ENCODE measurements around the gene BCL2L14. TPM values are rescaled to one million over a fixed set of nuclear protein-coding genes. Genes with fewer than 3 reads are reported as not detected.

The BCL2L14 gene
- total RNA-seq, 1 experiment from 2014 or later = 0.30 TPM

GRCh38 chr12:12064596-12064995 lies 6.1 kb upstream of the BCL2L14 start (continued):
- TF ChIP-seq, protein P1, sequence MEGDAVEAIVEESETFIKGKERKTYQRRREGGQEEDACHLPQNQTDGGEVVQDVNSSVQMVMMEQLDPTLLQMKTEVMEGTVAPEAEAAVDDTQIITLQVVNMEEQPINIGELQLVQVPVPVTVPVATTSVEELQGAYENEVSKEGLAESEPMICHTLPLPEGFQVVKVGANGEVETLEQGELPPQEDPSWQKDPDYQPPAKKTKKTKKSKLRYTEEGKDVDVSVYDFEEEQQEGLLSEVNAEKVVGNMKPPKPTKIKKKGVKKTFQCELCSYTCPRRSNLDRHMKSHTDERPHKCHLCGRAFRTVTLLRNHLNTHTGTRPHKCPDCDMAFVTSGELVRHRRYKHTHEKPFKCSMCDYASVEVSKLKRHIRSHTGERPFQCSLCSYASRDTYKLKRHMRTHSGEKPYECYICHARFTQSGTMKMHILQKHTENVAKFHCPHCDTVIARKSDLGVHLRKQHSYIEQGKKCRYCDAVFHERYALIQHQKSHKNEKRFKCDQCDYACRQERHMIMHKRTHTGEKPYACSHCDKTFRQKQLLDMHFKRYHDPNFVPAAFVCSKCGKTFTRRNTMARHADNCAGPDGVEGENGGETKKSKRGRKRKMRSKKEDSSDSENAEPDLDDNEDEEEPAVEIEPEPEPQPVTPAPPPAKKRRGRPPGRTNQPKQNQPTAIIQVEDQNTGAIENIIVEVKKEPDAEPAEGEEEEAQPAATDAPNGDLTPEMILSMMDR (IDR thresholded peaks at IDR 0.05 in 2 of 3, conservative IDR thresholded peaks at IDR 0.05 in 1 of 3; ENCODE audit: borderline replicate concordance in 1 of 3, insufficient read depth in 1 of 3, low read depth in 2 of 3, low read length in 2 of 3) = no peak
- TF ChIP-seq, protein P2, sequence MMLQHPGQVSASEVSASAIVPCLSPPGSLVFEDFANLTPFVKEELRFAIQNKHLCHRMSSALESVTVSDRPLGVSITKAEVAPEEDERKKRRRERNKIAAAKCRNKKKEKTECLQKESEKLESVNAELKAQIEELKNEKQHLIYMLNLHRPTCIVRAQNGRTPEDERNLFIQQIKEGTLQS (IDR thresholded peaks at IDR 0.05) = no peak

GRCh38 chr12:12068751-12069150 lies 2.0 kb upstream of the BCL2L14 start:
- Histone ChIP-seq H3K9ac (ENCODE audit: low read length) (no peak overlapping the region), H3K4me3 (replicated peaks in 1 of 2; ENCODE audit: low read depth in 1 of 2, low read length in 2 of 2) (no peak overlapping the region), H4K20me1 (ENCODE audit: insufficient read depth) (no peaks in the 10 kb centered on the region), H3K36me3 (ENCODE audit: control insufficient read depth in 1 of 2, insufficient read depth in 2 of 2, low read length in 2 of 2) (no peaks in the 10 kb centered on the region), H3K27me3 (ENCODE audit: insufficient read depth, low read length) (no peaks in the 10 kb centered on the region), H3K27ac (ENCODE audit: low read depth, low read length) (no peak overlapping the region), H3K9me2 (ENCODE audit: insufficient read depth) (no peaks in the 10 kb centered on the region), H2AFZ (ENCODE audit: low read depth, low read length, poor library complexity, severe bottlenecking) (no peak overlapping the region), H3K79me2 (ENCODE audit: insufficient read depth, low read length) (no peaks in the 10 kb centered on the region), H3K4me1 (ENCODE audit: control insufficient read depth in 1 of 2, insufficient read depth in 2 of 2, low read length in 2 of 2) (peaks cover 5 to 10% of the 10 kb centered on the region in 2 experiments; a peak in 3 of 4 replicates), H3K9me3 (ENCODE audit: control insufficient read depth in 1 of 2, insufficient read depth in 1 of 2, low read depth in 1 of 2, low read length in 2 of 2) (no peaks in the 10 kb centered on the region), H3K4me2 (ENCODE audit: low read length) (no peak overlapping the region)
- BruUV-seq (replicated peaks) = no TSS peak
- ChIA-PET CTCF (interaction anchor here (1.2 kb wide), 1 partner anchor 13 kb away, joined by 3 read pairs; no protein-coding TSS in a partner anchor), POLR2A (no interaction called here), RAD21 (ENCODE audit: low non-redundant PET in 1 of 2, low total read pairs in 2 of 2, uncharacterized antibody in 2 of 2, unreplicated experiment in 2 of 2) (no interaction called here)
- DNase-seq (ENCODE audit: low read depth, low spot score) (no peak), ATAC-seq (no peak)
- intact Hi-C loops (cut with micrococcal nuclease) = no loop called here
- TF ChIP-seq, protein P1 (IDR thresholded peaks at IDR 0.05 in 2 of 3, conservative IDR thresholded peaks at IDR 0.05 in 1 of 3; ENCODE audit: borderline replicate concordance in 1 of 3, insufficient read depth in 1 of 3, low read depth in 2 of 3, low read length in 2 of 3) = no peak
- TF ChIP-seq EZH2phosphoT487 (IDR thresholded peaks at IDR 0.05; ENCODE audit: borderline replicate concordance) = no peak
- no peak for TF ChIP-seq SP1 (IDR thresholded peaks at IDR 0.05; ENCODE audit: low read depth)
- no peak for TF ChIP-seq FOSL1 (IDR thresholded peaks at IDR 0.05; ENCODE audit: low read depth)
- TF ChIP-seq, protein P3, sequence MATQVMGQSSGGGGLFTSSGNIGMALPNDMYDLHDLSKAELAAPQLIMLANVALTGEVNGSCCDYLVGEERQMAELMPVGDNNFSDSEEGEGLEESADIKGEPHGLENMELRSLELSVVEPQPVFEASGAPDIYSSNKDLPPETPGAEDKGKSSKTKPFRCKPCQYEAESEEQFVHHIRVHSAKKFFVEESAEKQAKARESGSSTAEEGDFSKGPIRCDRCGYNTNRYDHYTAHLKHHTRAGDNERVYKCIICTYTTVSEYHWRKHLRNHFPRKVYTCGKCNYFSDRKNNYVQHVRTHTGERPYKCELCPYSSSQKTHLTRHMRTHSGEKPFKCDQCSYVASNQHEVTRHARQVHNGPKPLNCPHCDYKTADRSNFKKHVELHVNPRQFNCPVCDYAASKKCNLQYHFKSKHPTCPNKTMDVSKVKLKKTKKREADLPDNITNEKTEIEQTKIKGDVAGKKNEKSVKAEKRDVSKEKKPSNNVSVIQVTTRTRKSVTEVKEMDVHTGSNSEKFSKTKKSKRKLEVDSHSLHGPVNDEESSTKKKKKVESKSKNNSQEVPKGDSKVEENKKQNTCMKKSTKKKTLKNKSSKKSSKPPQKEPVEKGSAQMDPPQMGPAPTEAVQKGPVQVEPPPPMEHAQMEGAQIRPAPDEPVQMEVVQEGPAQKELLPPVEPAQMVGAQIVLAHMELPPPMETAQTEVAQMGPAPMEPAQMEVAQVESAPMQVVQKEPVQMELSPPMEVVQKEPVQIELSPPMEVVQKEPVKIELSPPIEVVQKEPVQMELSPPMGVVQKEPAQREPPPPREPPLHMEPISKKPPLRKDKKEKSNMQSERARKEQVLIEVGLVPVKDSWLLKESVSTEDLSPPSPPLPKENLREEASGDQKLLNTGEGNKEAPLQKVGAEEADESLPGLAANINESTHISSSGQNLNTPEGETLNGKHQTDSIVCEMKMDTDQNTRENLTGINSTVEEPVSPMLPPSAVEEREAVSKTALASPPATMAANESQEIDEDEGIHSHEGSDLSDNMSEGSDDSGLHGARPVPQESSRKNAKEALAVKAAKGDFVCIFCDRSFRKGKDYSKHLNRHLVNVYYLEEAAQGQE (IDR thresholded peaks at IDR 0.05; ENCODE audit: low read depth) = no peak
- no peak for TF ChIP-seq ZFX (IDR thresholded peaks at IDR 0.05)
- no peak for TF ChIP-seq POLR2A (IDR thresholded peaks at IDR 0.05; ENCODE audit: borderline replicate concordance, extremely low read depth, insufficient read depth, insufficient read length)
- TF ChIP-seq, protein P2 (IDR thresholded peaks at IDR 0.05) = no peak
- TF ChIP-seq CBX3 (IDR thresholded peaks at IDR 0.05; ENCODE audit: low read depth) = no peak
- TF ChIP-seq MAX (IDR thresholded peaks at IDR 0.05) = no peak
- TF ChIP-seq EZH2 (IDR thresholded peaks at IDR 0.05) = no peak
- TF ChIP-seq ZNF274 (IDR thresholded peaks at IDR 0.05; ENCODE audit: low read depth, low read length) = no peak
- TF ChIP-seq, protein P4, sequence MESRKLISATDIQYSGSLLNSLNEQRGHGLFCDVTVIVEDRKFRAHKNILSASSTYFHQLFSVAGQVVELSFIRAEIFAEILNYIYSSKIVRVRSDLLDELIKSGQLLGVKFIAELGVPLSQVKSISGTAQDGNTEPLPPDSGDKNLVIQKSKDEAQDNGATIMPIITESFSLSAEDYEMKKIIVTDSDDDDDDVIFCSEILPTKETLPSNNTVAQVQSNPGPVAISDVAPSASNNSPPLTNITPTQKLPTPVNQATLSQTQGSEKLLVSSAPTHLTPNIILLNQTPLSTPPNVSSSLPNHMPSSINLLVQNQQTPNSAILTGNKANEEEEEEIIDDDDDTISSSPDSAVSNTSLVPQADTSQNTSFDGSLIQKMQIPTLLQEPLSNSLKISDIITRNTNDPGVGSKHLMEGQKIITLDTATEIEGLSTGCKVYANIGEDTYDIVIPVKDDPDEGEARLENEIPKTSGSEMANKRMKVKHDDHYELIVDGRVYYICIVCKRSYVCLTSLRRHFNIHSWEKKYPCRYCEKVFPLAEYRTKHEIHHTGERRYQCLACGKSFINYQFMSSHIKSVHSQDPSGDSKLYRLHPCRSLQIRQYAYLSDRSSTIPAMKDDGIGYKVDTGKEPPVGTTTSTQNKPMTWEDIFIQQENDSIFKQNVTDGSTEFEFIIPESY (IDR thresholded peaks at IDR 0.05; ENCODE audit: extremely low read depth, insufficient replicate concordance, low read length) = no peak

All from HCT116 (cell line).